Testis (tissue), 3 donors: ENCODE data around the gene IGSF9. TPM values are rescaled to one million over a fixed set of nuclear protein-coding genes. Genes with fewer than 3 reads are reported as not detected.

Experiments used
- DNase-seq: peaks from one replicate; pipeline ENCODE4 v3.0.0-alpha.2; 2019
- H3K27ac ChIP-seq, 2 donors: fragments of 200-600 bp; sonication (generic); one replicate each; pipeline ENCODE4 v1.5.1; 2019
- H3K27me3 ChIP-seq: fragments of 200-600 bp; sonication (generic); one replicate; pipeline ENCODE4 v1.5.1; 2019
- H3K36me3 ChIP-seq: fragments of 200-600 bp; sonication (generic); one replicate; pipeline ENCODE4 v1.5.1; 2017; ENCODE audit warnings: low read depth; ENCODE audit errors: missing control alignments
- H3K4me1 ChIP-seq: fragments of 200-600 bp; sonication (generic); one replicate; pipeline ENCODE4 v1.5.1; 2019
- H3K4me3 ChIP-seq, 2 donors: fragments of 200-600 bp; sonication (generic); one replicate each; pipeline ENCODE4 v1.5.1; 2017 to 2019
- H3K9me3 ChIP-seq: fragments of 200-600 bp; sonication (generic); one replicate; pipeline ENCODE4 v1.5.1; 2017
- POLR2A ChIP-seq: fragments of 450-650 bp; IDR thresholded peaks from one replicate; pipeline ENCODE4 v1.6.1; 2017; ENCODE audit warnings: antibody characterized with exemption, mild to moderate bottlenecking, moderate library complexity
- WGBS, 2 donors: methylation state at CpG; one replicate each; pipeline ENCODE4 v1.1.5; 2018; 5-methylcytosine and 5-hydroxymethylcytosine counted together
- intact Hi-C: fragments of 100-400 bp; cut with DNase I; formaldehyde crosslinking; loops from one replicate; pipeline ENCODE4 v1.15.1; 2023; ENCODE audit warnings: low total_unique reads
- polyA plus RNA-seq: library from polyadenylated mRNA; stranded (reverse); fragments of 350-450 nt; fragmentation: Illumina TruSeq; extraction: RNeasy Lipid Tissue Mini Kit (QIAGEN cat#74804); gene quantifications from one replicate; pipeline ENCODE4 v1.2.3, GENCODE V29; 2014; ENCODE audit warnings: low read depth, low replicate concordance; ENCODE audit not compliant: insufficient read depth
- total RNA-seq, 2 donors: library from RNA; depleted of rRNA; stranded (reverse); fragments of >200 nt; gene quantifications; one replicate each; pipeline ENCODE4 v1.2.3, GENCODE V29; 2016
- TF ChIP-seq, protein P1 (sequence below), 3 experiments: fragments of 450-650 bp in 2 of 3; fragments of 200-600 bp in 1 of 3; sonication (generic) in 1 of 3; IDR thresholded peaks; one replicate each; pipeline ENCODE4 v1.5.1; 2016 to 2019; ENCODE audit warnings: antibody characterized with exemption in 3 of 3, mild to moderate bottlenecking in 2 of 3, moderate library complexity in 1 of 3

The IGSF9 gene
- total and polyA plus RNA-seq, 3 donors from 2014 or later, result 4.8 to 10.2 (median 7.9) TPM

DNA sequence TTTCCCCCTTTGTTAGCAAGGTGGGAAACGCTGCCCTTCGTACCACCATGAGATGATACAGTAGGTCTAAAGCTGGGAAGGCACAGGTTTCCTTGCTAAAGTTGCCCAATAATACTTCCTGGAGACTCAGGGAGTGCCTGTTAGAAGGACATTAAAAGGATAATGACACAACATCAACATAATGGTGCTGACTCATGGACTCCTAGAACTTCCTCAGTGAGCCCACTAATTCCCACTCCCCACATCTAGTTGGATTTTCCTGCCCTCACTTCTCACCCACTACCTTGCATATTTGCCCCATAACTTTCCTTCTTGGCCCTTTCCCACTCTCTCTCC is 62.9 kb downstream of the IGSF9 start:
- Histone ChIP-seq H3K27me3 (no peaks in the 10 kb centered on the region), H3K4me3 (no peak overlapping the region), H3K9me3 (no peaks in the 10 kb centered on the region), H3K4me1 (no peaks in the 10 kb centered on the region), H3K27ac (no peak overlapping the region), H3K36me3 (no peaks in the 10 kb centered on the region)
- intact Hi-C loops, result no loop called here
- no peak for DNase-seq
- 93 to 94% methylated on average over 2 of the region's 2 CpGs for WGBS, 2 donors
- no peak for TF ChIP-seq POLR2A
- TF ChIP-seq, protein P1, sequence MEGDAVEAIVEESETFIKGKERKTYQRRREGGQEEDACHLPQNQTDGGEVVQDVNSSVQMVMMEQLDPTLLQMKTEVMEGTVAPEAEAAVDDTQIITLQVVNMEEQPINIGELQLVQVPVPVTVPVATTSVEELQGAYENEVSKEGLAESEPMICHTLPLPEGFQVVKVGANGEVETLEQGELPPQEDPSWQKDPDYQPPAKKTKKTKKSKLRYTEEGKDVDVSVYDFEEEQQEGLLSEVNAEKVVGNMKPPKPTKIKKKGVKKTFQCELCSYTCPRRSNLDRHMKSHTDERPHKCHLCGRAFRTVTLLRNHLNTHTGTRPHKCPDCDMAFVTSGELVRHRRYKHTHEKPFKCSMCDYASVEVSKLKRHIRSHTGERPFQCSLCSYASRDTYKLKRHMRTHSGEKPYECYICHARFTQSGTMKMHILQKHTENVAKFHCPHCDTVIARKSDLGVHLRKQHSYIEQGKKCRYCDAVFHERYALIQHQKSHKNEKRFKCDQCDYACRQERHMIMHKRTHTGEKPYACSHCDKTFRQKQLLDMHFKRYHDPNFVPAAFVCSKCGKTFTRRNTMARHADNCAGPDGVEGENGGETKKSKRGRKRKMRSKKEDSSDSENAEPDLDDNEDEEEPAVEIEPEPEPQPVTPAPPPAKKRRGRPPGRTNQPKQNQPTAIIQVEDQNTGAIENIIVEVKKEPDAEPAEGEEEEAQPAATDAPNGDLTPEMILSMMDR (IDR thresholded peaks at IDR 0.05), result no peak

DNA sequence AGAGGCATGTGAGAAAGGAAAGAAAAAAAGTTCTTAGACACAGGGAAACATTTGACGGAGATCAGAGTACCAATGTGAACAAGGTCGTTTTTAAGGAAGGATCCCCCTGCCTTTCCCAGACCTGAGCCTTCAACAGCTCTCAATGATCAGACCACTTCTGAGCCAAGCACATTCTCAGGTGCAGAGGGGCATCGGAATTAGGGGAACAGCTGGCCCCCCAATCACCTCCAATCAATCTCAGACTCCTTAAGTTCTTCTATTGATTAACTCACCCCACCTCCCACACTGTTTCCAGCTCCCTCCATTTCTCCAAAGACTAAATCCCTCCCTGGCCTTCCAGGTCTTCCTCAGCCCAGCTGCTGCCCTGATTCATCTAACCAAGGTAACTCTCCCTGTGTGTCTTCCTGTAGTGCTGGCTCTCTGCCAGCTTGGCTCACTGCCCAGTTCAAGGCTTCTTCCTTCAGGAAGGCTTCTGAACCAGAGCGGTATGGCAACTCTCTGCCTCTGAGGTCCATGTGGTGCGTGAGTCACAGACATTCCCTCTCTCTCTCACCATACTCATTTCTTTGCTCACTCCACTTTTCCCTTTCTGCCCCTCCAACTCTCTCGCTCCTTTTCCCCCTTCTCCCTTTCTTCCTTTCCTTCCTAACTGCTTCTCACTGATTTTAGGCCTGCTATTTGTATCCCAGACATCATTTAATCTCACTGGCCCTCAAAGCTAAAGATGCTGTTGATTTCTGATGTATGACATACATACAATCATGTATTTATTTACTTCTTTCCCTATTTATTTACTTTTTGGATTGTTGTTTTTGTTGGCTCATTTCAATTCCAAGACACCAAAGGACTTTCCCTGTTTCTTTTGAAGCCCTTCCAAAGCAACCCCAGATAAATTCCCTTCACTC is 63.5 kb downstream of the IGSF9 start:
- peak; percentile 53 for DNase-seq
- Histone ChIP-seq H3K27me3 (no peaks in the 10 kb centered on the region), H3K4me3 (no peak overlapping the region), H3K36me3 (no peaks in the 10 kb centered on the region), H3K27ac (no peak overlapping the region), H3K4me1 (no peaks in the 10 kb centered on the region), H3K9me3 (no peaks in the 10 kb centered on the region)
- TF ChIP-seq POLR2A, result no peak
- TF ChIP-seq, protein P1 (IDR thresholded peaks at IDR 0.05), result no peak
- intact Hi-C loops, result no loop called here
- WGBS, 2 donors, result 65 to 75% methylated on average over 6 of the region's 6 CpGs

DNA sequence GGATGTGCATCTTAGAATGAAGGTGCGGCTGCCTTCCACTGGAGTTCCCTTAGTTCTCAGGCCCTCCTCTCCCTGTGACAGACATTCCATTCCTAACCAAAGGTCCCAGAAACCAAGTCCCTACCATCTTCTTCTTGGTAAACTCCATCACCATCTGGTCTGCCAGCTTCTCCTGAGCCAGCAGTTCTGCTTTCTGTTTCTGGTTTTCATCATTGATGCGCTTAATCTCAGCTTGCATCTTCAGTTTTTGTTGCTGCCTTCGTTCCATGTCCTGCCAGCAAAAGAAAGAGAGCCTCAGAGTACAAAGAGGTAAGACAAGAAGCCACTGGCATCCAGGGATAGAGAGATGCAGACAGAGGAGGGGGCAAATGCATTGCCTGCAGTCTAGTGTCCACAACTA is 65.0 kb downstream of the IGSF9 start:
- H3K4me3 ChIP-seq, result no peak overlapping the region
- no peaks in the 10 kb centered on the region for H3K9me3 ChIP-seq
- no peaks in the 10 kb centered on the region for H3K36me3 ChIP-seq
- no peaks in the 10 kb centered on the region for H3K4me1 ChIP-seq
- H3K27ac ChIP-seq, result no peak overlapping the region
- WGBS, 2 donors, result 91 to 97% methylated on average over 3 of the region's 3 CpGs
- intact Hi-C loops, result no loop called here
- TF ChIP-seq POLR2A, result no peak
- TF ChIP-seq, protein P1 (IDR thresholded peaks at IDR 0.05), result no peak
- no peak for DNase-seq
- no peaks in the 10 kb centered on the region for H3K27me3 ChIP-seq

DNA sequence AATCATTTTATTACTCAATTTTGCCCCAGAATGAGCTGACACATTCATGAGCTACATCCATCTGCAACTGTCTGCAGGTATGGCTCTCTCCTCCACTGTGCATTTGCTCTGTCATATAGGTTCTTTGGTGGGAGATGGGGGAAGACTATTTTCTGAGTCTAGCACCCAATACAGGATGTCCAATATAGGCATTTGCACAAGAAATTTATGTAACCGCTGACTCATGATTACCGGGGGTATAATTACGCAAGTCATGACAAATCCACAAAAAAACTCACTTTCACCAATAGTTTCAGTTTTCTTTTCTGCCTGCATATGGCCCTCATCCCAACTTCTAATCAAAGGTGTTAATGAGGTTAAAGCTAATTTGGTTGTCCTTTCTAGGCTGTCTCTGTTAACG is 65.4 kb downstream of the IGSF9 start:
- H3K27ac ChIP-seq, result no peak overlapping the region
- TF ChIP-seq, protein P1 (IDR thresholded peaks at IDR 0.05), result no peak
- no peak for TF ChIP-seq POLR2A
- H3K4me1 ChIP-seq, result no peaks in the 10 kb centered on the region
- no peaks in the 10 kb centered on the region for H3K27me3 ChIP-seq
- no peaks in the 10 kb centered on the region for H3K36me3 ChIP-seq
- no peak for DNase-seq
- intact Hi-C loops, result no loop called here
- H3K4me3 ChIP-seq, result no peak overlapping the region
- H3K9me3 ChIP-seq, result no peaks in the 10 kb centered on the region
- 93 to 94% methylated on average over 4 of the region's 4 CpGs for WGBS, 2 donors

DNA sequence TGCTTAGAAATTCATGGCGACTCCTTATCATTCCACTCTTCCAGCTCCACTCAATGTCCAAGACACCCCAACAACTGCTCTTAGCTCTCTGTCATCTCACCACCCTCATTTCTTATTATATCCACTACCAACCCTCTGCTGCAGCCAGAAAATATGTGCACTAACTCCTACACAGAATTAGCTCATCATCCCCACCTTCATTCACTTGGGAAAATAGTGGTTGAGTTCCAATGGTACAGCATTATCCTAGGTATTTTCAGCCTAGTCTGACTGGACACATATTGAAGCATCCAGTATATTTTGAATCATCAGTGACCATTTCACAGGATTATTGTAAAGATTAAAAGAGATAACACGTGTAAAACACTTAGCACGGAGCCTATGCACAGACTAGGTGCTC is 66.3 kb downstream of the IGSF9 start:
- H3K27me3 ChIP-seq, result no peaks in the 10 kb centered on the region
- 79 to 85% methylated on average over 3 of the region's 3 CpGs for WGBS, 2 donors
- no peaks in the 10 kb centered on the region for H3K4me1 ChIP-seq
- H3K27ac ChIP-seq, result no peak overlapping the region
- H3K4me3 ChIP-seq, result no peak overlapping the region
- no peaks in the 10 kb centered on the region for H3K9me3 ChIP-seq
- intact Hi-C loops, result no loop called here
- no peaks in the 10 kb centered on the region for H3K36me3 ChIP-seq
- no peak for DNase-seq
- TF ChIP-seq, protein P1 (IDR thresholded peaks at IDR 0.05), result no peak
- no peak for TF ChIP-seq POLR2A
